Inferior parietal cortex (tissue), 1 donor: Measurements from ENCODE around the gene DDX17.

Experiments
- DNase-seq: peaks from one replicate; pipeline ENCODE4 v3.0.0-alpha.2; 2016; ENCODE audit errors: extremely low spot score

The DDX17 gene

DNA sequence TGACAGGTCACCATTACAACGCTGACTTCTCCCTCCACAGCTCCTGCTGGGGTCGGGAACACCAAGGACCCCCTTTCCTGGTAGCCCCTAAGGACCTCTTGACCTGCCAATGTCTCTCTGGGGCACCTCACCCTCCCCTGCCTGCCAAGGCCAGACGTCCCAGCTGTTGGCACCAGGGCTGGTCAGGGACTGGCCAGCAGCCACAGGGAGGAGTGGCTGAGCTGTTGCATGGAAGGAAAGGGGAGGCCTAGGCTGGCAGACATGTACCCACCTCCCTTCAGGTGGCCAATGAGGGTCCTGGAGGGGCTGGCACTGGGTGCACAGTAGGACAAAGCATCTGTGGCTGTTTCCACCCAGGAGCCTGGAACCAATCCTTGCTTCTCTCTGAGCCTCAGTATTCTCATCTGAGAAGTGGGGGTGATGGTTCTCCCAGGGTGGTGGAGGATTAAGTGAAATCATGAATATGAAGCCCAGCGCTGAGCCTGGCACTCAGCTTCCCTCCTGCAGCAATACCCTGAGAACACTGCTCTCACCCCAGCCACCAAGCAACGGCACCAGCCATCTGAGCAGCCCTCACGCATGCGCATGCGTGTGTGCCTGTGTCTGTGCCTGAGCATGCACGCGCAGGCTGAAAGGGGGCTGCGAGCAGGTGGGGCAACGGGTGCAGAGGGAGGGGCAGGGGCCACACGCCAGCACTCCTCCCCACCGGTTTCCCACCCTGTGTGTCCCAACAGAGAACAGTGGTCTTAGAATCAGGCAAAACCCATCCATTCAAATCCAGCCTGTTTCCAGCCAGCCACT, 57.0 kb downstream of the DDX17 start:
- DNase-seq: no peak

DNA sequence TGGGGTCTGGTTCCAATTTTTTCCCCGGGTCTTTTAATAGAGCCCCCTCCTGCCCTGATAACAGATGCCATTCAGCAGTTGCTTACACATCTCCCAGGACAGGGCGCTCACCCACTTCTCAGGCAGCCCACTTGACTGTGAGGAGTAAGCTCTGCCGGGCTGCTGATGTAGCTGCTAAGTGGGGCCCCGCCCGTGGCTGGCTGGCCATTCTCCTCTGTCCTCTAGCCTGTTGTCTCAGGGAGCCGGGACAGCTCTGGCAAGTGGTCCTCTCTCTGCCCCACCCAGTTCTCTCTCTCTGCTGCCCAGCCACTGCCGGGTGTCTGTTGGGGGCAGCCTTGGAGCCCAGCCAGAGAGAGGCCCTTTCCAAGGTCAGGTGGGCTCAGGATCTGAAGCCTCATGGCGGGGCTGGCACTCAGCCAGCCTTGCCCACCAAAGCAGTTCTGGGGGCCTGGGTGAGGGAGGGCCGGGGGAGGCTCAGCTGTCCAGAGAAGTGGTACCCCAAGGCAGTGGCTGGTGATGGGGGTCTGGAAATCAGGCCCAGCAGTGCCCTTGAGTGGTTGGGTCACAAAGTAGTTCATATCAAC, 60.0 kb downstream of the DDX17 start:
- no peak for DNase-seq

DNA sequence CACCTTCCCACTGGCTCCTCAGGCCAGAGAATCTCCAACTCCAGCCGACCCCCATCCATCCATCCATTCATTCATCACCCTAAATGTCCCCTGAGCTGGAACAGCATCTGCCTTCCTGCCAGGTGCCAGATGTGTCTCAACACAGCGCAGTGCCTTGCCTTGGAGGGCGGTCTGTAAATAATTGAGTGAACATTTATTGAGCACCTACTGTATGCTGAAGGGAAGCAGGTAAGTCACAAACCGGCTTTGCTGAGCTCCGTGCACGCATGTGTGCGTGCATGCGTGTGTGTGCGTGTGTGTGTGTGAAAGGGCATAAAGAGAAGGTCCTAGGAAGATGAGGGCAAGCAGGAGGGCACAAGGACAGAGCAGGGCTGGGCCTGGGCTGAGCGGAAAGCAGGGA, 61.3 kb downstream of the DDX17 start:
- DNase-seq: no peak

DNA sequence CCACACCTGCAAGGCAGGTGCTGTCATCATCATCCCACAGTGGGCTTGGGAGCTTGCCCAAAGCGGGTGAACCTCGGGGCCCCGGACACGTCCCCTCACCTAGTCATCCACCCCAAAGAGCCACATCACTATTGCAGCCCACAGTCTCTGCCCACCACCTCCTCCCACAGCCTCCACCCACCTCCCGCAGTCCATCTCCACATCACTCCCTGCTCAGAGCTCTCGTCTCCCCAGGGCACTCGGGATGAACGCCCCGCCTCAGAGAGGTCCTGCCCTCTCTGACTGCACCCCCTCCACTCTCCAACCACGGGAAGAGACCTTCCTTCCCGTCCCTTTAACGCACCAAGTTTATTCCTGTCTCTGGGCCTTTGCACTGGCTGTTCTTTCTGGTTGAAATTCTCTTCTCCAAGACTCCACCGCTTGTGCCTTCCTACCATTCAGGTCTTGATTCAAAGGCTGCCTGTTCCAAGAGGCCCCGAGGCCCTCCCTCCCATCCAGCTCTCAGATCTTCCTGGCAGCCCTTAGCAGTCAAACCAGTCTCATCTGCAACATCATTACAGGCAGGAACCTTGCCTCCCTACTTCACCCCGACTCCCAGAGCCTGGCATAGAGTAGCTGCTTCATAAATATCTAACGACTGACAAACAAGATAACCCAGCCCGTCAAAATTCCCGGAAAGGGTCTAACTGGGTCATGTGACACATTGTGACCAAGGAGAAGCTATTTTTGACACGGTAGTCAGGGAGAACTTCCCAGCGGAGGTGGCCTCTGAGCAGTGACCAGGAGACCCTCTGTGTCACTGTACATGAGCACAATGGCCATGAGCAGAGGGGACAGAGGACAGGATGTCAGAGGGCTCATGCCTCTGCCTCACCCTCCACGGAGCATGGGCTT, 62.2 kb downstream of the DDX17 start:
- DNase-seq: no peak

DNA sequence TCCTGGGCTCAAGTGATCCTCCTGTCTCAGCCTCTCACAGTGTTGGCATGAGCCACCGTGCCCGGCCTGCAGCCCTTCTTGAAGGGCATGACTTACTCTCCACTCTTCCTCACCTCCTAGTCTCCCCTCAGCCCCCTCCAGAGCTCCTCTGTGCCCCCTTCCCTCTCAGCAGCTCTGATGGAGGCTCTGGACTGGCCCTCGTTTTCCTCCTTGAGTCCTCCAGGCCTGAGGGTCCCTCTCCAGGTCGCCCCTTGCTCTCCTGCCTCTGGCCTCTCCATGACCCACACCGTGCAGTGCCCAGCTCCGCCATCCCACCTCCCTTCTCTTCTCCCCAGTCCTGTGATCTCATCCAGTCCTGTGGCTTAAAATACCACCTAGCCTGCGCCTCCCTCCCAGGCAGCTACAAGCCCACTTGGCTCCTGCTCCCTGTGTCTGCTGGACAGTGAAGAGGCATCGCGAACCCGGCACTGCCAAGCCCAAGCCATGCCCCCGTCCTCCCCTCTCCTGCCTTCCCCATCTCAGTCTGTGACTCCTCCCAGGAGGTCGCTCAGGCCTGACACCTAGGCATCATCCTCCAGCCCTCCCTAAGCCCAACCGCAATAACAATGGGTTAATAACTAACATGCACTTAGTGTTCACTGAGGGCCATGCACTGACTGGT, 63.0 kb downstream of the DDX17 start:
- DNase-seq: no peak

DNA sequence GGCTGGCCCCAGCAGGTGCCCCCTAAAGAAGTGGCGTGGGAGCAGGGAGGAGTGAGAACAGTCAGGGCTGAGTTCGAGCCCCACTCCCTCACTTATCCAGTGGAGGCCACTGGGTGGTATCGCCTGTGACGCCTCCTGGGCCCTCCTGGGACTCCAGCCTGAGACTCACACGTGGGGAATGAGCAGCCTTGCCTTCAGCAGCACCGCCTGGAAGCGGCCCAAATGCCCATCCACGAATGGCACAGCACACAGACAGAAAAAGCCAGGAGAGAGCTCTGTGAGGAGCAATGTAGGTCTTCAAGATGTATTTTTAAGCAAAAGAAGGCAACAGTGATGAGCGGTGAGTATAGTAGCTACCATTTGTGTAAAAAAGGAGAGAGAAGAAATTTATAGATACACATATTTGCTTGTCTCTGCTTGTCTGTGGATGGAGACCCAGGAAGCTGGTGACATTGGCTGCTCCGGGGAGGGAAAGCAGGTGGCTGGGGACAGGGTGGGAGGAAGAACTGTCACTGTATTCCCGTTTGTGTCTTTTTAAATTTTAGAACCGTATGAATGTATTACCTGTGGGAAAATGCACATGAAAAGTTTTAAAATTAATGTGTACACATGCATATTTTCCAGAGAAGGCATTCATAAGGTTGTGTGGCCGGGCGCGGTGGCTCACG, 64.4 kb downstream of the DDX17 start:
- DNase-seq: no peak

DNA sequence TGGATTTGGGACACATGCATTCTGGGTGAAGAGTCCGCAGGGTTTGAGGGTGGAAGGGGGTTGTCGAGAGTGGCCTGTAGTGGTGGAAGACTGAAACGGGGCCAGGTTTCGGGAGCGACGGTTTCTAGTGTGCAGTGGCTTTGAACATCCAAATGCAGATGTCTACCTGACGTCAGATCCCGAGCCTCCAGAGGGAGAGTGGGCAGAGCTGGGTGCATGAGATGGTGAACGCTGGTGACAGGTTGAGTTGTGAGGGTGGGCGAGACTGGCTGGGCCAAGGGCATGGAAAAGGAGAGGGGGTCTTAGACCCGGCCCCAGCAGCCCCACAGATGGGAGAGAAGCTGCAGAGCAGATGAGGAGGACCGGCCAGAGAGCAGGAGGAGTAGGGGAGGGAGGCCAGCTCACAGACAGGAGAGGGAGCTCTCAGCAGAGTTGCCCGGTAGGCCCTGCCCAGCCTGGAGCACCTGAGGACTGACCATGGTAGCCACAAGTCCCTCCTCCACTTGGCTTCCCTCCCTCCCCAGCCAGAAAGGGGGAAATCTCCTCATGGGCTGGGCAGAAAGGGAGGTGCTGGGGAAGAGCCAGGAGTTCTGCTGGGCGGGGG, 65.3 kb downstream of the DDX17 start:
- DNase-seq: no peak

DNA sequence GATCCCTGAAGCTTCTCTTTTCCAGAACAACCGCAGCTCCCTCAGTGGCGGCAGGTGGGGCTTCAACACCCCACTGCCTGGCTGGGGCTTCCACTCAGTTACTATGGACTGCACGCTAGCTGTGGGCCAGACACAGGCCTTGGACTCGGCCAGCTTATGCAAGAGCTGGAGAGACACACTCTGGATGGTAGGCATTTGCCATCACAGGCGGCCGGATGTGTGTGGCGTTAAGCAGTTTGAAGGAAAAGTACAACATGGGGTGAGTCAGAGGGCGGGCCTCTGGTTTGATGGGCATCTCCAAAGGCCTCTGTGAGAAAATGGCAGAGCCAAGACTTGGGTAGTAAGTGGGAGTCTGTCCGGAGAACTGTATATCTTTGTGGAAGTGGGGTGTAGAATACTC, 68.7 kb downstream of the DDX17 start:
- DNase-seq: no peak

DNA sequence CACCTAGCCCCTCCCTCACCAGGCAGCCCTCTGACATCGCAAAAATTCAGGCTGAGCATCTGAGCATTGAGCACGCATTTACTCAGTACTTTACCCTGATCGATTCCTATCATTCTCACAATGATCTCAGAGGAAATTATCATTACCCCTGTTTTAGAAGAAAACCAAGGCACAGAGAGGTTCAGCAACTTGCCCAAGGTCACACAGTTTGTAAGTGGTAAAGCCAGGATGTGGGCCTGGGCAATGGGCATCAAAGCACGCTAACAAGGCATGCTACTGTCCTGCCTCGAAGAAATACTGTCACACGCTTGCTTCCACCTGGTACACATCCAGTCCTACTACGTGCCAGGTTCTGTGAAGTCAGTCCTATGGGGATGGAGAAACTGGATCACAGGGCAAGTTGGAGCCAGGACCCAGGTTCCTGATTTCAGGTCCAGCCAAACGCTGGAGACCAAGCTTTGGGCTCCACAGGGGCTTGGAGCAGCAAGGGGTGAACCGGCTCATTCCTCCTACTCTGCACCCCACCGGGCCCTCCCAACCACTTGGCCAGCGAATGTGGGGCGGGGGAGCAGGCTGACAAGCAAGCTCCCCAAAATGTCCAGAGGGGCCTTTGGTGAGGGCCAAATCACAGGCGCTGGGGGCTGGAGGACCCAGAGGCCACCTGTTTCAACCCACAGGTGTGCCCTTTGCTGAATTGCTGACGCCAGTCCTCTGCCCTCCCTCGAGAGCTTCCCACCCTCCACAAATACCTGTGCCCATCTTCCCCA, 69.3 kb downstream of the DDX17 start:
- no peak for DNase-seq

DNA sequence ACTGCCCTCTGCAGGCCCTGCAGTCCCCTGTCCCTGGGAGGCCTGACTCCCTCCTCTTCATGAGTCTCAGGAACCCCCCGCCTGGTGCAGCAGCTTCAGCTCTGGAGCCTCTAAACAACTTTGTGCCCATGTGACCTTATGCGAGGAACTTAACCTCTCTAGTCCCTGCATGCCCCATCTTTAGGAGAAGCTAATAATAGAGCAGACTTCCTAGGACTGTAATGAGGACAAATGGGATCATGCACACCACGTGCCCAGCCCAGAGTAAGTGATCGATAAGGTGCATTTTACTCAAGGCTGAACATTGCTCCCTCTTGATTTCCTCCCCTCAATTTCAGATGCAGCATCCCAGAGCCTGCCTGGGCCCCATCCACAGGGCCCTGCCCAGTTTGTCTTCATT, 70.1 kb downstream of the DDX17 start:
- DNase-seq: no peak

DNA sequence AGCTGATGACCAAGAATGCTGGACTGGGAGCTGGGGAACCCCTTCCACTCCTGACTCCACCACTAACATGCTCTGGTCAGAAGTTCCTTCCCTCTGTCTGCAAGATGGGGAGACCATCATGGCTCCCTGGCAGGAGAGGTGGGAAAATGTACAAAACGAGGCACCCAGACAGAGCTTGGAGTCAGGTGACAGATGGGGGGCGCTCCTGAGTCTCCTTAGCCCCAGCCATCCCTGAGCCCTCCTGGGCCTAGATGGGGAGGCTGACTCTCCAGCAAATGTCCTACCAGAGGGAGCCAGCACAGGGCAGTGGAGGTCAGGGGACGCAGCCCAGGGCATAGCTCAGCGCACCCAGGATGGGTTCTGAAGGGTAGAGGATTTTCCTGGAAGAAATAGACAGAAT, 71.1 kb downstream of the DDX17 start:
- no peak for DNase-seq

DNA sequence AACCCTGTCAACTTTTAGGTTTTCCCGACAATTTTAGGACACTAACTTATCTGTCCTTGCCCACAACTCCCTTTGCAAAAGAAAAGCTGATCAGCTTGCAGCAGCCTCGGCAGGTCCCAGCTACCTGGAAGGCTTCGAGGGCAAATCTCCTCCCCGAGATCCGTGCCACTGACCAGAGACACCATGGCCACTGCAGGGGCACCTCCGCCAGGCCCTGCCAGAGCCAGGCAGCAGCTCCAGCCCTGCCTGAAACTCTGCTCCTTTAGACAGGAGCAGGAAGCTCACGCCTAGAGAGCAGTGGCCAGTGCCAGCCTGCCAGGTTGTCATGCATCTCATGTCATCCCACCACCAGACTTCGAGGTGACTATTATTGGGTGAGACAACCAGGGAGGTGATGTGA, 72.2 kb downstream of the DDX17 start:
- DNase-seq: no peak
